GM19397 (cell line): ENCODE measurements around the gene ZNF469.

Source experiments
- ATAC-seq: cut with Tn5 transposase; IDR thresholded peaks from one replicate; pipeline ENCODE4 v1.9.1; 2021; ENCODE audit warnings: mild to moderate bottlenecking, moderate library complexity; ENCODE audit not compliant: unreplicated experiment

ZNF469 gene

GRCh38 chr16:88390735-88391134 lies 8.0 kb downstream of the ZNF469 start:
- no peak for ATAC-seq

GRCh38 chr16:88391144-88391850 lies 8.5 kb downstream of the ZNF469 start:
- ATAC-seq: no peak

DNA sequence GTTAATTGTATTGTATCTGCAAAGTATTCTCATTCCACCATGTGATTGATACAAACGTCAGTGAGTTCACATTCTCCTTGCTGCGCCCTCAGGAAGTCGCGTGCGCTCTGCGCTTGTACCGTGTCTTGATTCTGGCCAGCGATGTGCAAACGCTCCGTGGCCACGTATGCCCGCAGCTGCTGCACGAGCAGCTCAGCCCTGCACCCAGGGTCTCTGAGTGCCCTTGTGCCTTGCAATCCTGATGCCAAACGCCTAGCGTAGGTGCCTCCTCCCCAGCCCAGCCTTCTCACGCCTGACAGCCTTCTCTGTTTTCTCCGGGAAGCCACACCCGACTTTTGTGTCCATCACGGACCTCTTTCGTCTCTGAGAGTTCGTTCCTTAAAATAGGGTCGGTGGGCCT lies 9.4 kb downstream of the ZNF469 start:
- ATAC-seq: no peak

GRCh38 chr16:88392616-88393015 lies 9.9 kb downstream of the ZNF469 start:
- ATAC-seq: no peak

GRCh38 chr16:88393034-88393433 lies 10.3 kb downstream of the ZNF469 start:
- no peak for ATAC-seq

DNA sequence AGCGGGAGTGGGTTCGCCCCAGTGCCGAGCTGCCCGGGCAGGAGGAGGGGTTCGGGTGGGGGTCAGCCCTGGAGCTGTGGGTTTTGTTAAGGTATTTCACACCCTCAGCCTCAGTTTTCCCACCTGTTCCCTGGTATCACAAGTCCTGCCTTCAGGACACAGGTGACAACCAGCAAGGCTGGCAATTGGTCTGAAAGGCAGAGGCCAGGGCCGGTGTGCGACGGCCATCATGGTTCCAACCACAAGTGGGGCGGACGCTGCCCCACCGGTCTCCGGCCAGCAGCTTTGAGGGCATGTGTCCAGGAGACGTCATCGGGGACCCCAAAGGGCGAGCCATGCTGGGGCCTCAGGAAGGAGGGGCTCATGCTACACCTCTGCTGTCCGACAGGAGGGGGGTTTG lies 10.8 kb downstream of the ZNF469 start:
- no peak for ATAC-seq

- no peak for ATAC-seq
These were observed 11.7 kb downstream of the ZNF469 start for GRCh38 chr16:88394426-88394825.

DNA sequence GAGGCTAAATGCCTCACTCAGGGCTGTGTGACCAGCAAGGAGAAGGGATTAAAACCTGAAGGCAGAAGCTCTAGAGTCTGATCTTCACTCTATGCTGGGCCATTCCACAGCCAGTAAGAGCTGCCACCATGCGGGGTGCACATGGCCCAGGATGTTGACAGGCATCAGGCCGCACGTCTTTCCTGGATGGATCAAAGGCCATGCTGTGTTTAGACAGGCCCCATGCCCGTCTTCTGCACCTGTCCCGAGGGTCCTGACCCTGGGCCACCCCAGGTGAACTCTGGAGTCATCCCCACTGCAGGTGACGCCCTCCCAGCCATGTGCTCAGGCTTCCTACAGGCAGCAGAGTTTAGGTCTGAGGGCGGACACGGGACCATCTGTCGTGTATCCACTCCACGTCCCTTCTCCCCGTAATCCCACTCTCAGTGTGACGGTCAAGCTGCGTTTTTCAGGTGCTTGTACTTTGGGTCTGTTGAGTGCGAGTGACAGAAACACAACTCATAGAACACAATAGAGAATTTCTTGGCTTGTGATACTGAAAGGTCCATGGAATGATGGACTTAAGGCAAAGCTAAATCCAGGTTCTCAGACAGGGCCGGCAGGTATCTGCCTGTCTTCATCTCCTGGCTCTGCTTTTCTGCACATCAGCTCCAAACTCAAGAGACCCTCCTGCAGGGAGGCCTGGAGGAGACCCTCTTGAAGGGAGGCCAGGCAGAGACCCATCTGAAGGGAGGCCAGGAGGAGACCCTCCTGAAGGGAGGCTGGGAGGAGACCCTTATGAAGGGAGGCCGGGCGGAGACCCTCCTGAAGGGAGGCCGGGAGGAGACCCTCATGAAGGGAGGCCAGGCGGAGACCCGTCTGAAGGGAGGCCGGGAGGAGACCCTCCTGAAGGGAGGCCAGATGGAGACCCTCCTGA lies 13.2 kb downstream of the ZNF469 start:
- no peak for ATAC-seq

DNA sequence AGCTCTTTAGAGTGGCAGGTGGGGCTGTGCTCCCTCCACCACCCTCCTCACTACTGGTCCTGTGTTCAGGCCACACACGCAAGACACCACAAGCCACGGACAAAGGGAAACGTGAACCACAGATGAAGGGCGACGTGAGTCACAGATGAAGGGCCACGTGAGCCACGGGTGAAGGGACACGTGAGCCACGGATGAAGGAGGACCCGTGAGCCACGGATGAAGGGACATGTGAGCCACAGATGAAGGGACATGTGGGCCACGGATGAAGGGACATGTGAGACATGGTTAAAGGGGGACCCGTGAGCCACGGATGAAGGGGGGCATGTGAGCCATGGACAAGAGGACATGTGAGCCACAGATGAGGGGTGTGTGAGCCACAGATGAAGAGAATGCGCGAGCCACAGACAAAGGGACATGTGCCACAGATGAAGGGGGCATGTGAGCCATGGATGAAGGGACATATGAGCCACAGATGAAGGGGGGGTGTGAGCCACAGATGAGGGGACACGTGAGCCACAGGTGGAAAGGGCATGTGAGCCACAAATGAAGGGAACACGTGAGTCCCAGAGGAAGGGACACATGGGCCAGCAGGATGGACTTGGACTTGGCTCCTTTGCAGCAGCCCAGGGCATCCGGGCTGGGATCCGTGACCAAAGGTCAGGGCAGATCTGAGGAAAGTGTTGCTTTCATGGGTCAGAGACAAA lies 15.6 kb downstream of the ZNF469 start:
- ATAC-seq: no peak

- no peak for ATAC-seq
These were observed 16.1 kb downstream of the ZNF469 start for GRCh38 chr16:88398874-88399178.

DNA sequence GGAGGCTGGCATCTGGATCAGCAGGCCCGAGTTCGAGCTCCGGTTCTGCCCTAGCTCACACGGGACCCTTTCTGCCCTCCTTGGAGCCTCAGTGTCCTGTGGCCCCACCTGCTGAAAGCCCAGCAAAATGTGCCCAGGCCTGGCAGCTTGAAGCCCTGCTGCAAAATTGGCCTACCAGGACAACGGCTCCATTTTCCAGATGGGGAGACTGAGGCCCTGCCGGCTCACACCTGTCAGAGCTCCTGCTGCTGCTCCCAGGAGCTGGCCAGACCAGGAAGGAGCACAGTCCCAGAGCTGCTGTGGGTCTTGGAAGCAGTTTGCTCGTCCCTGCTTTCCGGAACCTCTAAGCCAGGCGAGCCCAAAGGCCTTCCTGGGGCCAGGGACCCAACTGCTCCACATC lies 17.4 kb downstream of the ZNF469 start:
- no peak for ATAC-seq

- ATAC-seq: no peak
These were observed 19.0 kb downstream of the ZNF469 start for GRCh38 chr16:88401604-88402246.

DNA sequence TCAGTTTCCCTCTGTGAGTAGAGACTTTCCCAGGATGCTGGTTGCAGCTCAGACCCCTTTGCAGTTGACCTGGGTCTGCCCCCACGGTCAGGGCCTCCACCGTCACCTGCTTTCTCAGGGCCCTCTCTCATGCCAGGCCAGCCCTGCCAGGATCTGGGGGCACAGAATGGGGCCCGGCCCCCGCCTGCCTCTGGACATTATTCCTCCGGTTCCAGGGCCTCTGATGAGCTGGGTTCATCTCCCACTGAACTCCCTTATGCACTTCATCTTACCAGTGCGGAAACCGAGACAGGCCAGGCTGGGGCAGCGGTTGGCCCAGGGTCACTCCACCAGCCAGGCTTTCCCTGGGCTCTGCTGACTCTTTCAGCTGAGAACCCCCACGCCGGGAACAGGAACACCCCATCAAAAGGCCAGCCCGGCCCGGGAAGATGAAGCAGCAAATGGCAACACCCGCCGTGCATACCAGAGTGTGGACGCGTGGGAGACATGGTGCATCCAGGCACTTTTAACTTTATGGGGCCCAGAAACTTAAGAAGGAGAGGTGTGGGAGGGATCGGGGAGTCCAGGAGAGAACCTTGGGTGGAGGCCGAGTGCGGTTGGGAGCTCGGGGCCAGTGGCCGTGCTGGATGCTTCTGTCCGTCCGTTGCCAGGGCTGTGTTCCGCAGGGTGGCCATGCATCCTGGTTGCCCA lies 19.9 kb downstream of the ZNF469 start:
- ATAC-seq: no peak

GRCh38 chr16:88403794-88404581 lies 21.2 kb downstream of the ZNF469 start:
- no peak for ATAC-seq

- ATAC-seq: no peak
These were observed 22.0 kb downstream of the ZNF469 start for GRCh38 chr16:88404769-88405168.

DNA sequence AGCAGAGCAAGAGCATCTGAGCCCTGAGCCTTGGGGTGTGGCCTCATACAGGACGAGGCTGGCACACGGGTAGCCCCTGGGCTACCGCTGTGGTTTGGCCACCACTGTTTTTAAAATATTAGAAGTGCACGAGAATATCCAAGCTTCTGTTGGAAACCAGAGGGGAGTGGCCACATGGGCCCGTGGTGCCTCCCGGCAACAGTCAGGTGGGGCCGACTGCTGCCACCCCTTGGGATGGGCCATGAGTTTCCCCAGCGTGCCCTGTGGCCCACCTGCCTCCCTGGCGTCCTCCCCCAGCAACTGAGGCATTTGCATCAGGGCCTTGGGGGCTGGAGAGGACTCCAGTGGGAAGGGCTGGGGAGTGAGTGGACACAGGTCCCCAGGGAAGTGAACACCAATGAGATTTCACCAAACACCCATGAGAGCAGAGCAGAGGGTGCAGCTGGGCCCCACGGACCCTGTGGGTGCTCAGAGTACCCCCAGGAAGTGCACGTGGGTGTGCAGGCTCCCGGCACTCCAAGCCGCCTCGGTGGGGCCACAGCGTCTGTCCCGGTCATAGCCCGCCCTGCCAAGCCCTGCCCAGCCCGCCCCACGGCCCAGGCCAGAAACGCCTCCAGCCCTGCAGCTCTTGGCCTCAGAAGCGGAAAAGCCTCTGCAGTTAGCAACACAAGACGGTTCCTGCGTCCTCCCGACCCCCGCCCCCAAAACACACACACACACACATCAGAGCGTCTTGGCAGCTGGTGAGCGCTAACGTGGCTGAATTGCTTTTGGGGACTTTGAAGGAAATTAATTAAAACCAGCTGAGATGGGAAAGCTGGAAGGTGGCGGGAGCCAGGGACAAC lies 22.7 kb downstream of the ZNF469 start:
- ATAC-seq: no peak

DNA sequence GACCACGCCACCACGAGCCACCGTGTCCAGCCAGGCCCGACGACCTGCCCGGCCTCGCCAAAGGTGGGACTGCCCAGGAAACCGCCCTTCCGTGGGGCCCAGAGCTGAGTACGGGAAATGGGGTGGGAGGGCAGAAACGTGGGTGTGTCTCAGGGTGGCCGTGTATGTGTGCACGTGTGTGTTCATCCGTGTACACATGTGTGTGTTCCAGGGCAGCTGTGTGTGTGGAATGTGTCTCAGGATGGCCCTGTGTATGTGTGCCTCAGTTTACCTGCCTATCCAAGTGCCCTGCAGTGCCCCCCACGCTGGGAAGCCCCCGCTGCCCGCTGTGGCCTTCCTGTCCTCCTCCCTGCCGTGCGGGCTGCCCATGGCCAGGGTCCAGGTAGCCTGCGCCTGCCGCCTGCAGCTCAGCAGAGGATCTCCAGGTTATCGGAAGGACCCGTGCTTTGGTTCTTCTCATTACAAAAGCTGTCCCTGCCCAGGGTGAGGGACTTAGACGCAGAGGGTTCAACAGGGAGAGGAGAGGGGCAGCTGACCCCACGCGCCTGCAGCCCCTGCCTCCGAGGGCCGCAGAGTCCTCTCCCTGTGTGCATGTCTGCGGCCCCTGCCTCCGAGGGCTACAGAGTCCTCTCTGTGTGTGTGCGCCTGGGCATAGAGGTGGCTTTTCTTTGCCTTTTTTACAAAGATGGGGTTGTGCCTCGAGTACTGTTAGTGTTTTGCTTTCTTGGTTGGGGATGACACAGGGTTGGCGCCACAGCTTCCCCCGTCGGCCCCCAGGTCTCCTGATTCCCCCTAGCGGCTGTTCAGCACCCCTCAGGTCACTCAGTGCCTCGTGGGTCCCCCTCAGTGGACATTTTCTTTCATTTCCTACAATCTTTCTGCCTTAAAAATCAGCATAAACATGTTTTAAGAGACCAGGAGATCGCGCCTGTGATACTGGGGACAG lies 23.6 kb downstream of the ZNF469 start:
- ATAC-seq: no peak

DNA sequence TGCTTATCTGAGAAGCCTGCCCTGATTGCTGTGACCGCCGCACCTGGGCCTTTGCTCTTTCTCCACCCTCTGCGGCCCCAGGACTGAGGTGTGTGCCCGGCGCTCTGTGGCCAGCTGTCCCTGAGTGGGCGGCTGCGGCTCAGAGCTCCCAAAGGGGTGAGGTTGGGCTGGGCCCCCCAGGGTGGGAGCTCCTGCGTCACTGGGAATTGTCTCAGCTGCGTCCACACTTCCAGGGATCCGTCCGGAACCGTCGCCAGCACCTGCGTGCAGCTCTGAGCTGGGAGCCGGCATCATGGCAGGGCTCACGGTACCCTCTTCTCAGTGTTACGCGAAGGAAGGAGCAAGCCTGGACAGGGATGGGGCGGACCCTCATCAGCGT lies 24.3 kb downstream of the ZNF469 start:
- ATAC-seq: no peak
